Activated CD8-positive, alpha-beta memory T cell treated with anti-CD3 and anti-CD28 coated beads, Interleukin-2, amount 50 U/mL, for 4 hours (primary cell): ENCODE results near the gene DNAJC19.

Source experiments
- DNase-seq: peaks from one replicate; pipeline ENCODE4 v3.0.0-alpha.2; 2020

DNAJC19 gene

GRCh38 chr3:180959691-180960090 lies 29.8 kb downstream of the DNAJC19 start:
- no peak for DNase-seq

- no peak for DNase-seq
Measured at GRCh38 chr3:180947761-180948390, 41.7 kb downstream of the DNAJC19 start.

GRCh38 chr3:180940826-180941225 lies 48.7 kb downstream of the DNAJC19 start:
- DNase-seq = no peak

GRCh38 chr3:180934638-180935037 lies 54.9 kb downstream of the DNAJC19 start:
- DNase-seq = no peak
